Ovary (tissue), 9 donors: ENCODE measurements around the gene MYO9B. TPM values are rescaled to one million over a fixed set of nuclear protein-coding genes. Genes with fewer than 3 reads are reported as not detected.

Experiments used
- DNase-seq, 5 donors: peaks; one replicate each; pipeline ENCODE4 v3.0.0-alpha.2; 2019 to 2020
- H3K27ac ChIP-seq, 2 donors: fragments of 200-600 bp; one replicate each; pipeline versions ENCODE4 v1.5.1 to v1.8.0; 2019 to 2022
- H3K27me3 ChIP-seq: fragments of 200-600 bp; one replicate; pipeline ENCODE4 v1.8.0; 2022
- H3K36me3 ChIP-seq: fragments of 200-600 bp; sonication (generic); one replicate; pipeline ENCODE4 v1.5.1; 2019
- H3K4me1 ChIP-seq: one replicate; pipeline ENCODE4 v1.8.1; 2013; ENCODE audit warnings: mild to moderate bottlenecking, moderate library complexity; ENCODE audit not compliant: insufficient read depth
- H3K4me3 ChIP-seq: fragments of 200-600 bp; sonication (generic); one replicate; pipeline ENCODE4 v1.5.1; 2017
- H3K9me3 ChIP-seq, 2 donors: fragments of 200-600 bp in 1 of 2; sonication (generic) in 1 of 2; one replicate each; pipeline versions ENCODE4 v1.5.1 to v1.8.1; 2013 to 2019; ENCODE audit warnings: mild to moderate bottlenecking in 1 of 2, moderate library complexity in 1 of 2
- EP300 ChIP-seq: sonication (generic); formaldehyde crosslinking; IDR thresholded peaks from one replicate; pipeline ENCODE4 v1.6.1; 2017; ENCODE audit warnings: antibody characterized with exemption
- POLR2A ChIP-seq: fragments of 450-650 bp; IDR thresholded peaks from one replicate; pipeline ENCODE4 v1.6.1; 2017; ENCODE audit warnings: antibody characterized with exemption, mild to moderate bottlenecking, moderate library complexity
- WGBS, 3 donors: extraction: QIAGEN DNeasy Blood & Tissue Kit in 1 of 3; methylation state at CpG; one replicate each; pipeline versions ENCODE4 v1.1.5 to v1.1.7; 2013 to 2017; 5-methylcytosine and 5-hydroxymethylcytosine counted together
- intact Hi-C, 4 donors: fragments of 100-400 bp; cut with DNase I; formaldehyde crosslinking; loops; one replicate each; pipeline versions ENCODE4 v1.11.0 to v1.15.1; 2022 to 2023
- polyA plus RNA-seq, 2 donors: library from polyadenylated mRNA; stranded (reverse); fragments of 200-250 nt in 1 of 2; fragments of 350-450 nt in 1 of 2; fragmentation: Illumina TruSeq in 1 of 2; extraction: RNeasy Lipid Tissue Mini Kit (QIAGEN cat#74804) in 1 of 2; gene quantifications; one replicate each; pipeline ENCODE4 v1.2.3, GENCODE V29; 2013 to 2014
- total RNA-seq, 7 donors: library from RNA; depleted of rRNA in 2 of 7; stranded (reverse); fragments of >200 nt in 2 of 7; fragmentation: NEBNext Ultra II Directional in 3 of 7; extraction: Animal tissue kit (Norgen Biotek cat#: 25700) in 3 of 7; gene quantifications; one replicate each; pipeline versions ENCODE4 v1.1.0 to v1.2.4, GENCODE V29; 2016 to 2023
- TF ChIP-seq, protein P1 (sequence below), 3 donors: fragments of 450-650 bp in 2 of 3; fragments of 200-600 bp in 1 of 3; IDR thresholded peaks; one replicate each; pipeline versions ENCODE4 v1.5.1 to v1.8.0; 2016 to 2022; ENCODE audit warnings: antibody characterized with exemption in 3 of 3, mild to moderate bottlenecking in 1 of 3
- donor health status: DM: no; HTN: no; CAD: no; lungs with moderate emphysema.
- donor health status: DM: no; HTN: no; CAD: no.
- donor health status: Bipolar disorder and iron deficiency.
- donor health status: DM: yes; HTN: yes; CAD: no.
- donor health status: DM: no; HTN: no; CAD: no.
- donor health status: DM: yes; HTN: yes; CAD: no.

MYO9B gene
- total and polyA plus RNA-seq, 9 donors = 17.9 to 56.3 (median 34.1) TPM

DNA sequence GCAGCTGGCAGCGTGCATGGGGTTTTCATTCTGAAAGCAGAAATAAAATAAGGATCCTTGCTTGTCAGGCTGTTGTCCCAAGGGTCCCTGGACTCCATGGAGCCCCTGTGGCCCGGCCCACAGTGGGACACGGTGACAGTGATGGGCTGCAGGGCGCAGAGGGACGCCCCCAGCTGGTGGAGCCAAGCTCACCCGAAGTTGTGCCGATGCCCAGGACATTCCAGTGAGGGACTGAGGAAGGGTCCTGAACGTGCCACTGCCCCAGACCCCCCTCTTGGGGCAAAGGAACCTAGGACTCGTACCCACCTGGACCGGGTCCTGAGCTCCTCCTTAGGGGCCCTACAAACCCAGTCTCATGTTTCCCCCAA lies 35.0 kb downstream of the MYO9B start:
- H3K4me1 ChIP-seq = peaks cover 6% of the 10 kb centered on the region
- no peak overlapping the region for H3K4me3 ChIP-seq
- H3K27ac ChIP-seq = no peak overlapping the region
- WGBS, 3 donors = 89 to 95% (median 92%) methylated on average over 10 of the region's 10 CpGs
- intact Hi-C loops = no loop called here
- no peaks in the 10 kb centered on the region for H3K27me3 ChIP-seq
- TF ChIP-seq EP300 = no peak
- TF ChIP-seq, protein P1, sequence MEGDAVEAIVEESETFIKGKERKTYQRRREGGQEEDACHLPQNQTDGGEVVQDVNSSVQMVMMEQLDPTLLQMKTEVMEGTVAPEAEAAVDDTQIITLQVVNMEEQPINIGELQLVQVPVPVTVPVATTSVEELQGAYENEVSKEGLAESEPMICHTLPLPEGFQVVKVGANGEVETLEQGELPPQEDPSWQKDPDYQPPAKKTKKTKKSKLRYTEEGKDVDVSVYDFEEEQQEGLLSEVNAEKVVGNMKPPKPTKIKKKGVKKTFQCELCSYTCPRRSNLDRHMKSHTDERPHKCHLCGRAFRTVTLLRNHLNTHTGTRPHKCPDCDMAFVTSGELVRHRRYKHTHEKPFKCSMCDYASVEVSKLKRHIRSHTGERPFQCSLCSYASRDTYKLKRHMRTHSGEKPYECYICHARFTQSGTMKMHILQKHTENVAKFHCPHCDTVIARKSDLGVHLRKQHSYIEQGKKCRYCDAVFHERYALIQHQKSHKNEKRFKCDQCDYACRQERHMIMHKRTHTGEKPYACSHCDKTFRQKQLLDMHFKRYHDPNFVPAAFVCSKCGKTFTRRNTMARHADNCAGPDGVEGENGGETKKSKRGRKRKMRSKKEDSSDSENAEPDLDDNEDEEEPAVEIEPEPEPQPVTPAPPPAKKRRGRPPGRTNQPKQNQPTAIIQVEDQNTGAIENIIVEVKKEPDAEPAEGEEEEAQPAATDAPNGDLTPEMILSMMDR (IDR thresholded peaks at IDR 0.05) = no peak
- no peak for TF ChIP-seq POLR2A
- DNase-seq = no peak
- no peaks in the 10 kb centered on the region for H3K9me3 ChIP-seq
- no peaks in the 10 kb centered on the region for H3K36me3 ChIP-seq

DNA sequence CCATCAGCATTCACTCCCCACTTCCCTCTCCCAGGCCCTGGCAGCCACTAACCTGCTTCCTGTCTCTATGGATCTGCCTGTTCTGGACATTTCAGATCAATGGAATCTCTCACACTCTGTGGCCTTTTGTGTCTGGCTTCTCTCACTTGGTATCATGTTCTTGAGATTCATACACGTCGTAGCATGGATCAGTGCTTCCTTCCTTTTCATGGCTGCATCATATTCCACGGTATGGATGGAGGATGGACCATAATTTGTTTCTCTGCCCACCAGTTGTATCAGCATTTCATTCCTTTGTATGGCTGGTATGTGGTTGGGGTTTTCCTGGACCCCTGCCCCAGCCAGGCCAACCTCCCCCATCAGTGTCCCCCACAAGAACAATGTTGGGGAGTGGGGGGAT lies 36.2 kb downstream of the MYO9B start:
- DNase-seq = no peak
- H3K4me3 ChIP-seq = no peak overlapping the region
- H3K9me3 ChIP-seq = no peaks in the 10 kb centered on the region
- TF ChIP-seq EP300 (no peak), POLR2A (no peak)
- TF ChIP-seq, protein P1 (IDR thresholded peaks at IDR 0.05) = no peak
- intact Hi-C loops = no loop called here
- no peaks in the 10 kb centered on the region for H3K36me3 ChIP-seq
- WGBS, 3 donors = 75 to 99% (median 80%) methylated on average over 3 of the region's 3 CpGs
- H3K4me1 ChIP-seq = peaks cover 6% of the 10 kb centered on the region
- no peak overlapping the region for H3K27ac ChIP-seq
- no peaks in the 10 kb centered on the region for H3K27me3 ChIP-seq

GRCh38 chr19:17112271-17112670 lies 36.7 kb downstream of the MYO9B start:
- Histone ChIP-seq H3K36me3 (no peaks in the 10 kb centered on the region), H3K9me3 (no peaks in the 10 kb centered on the region), H3K4me3 (no peak overlapping the region), H3K27ac (no peak overlapping the region), H3K4me1 (peaks cover 6% of the 10 kb centered on the region), H3K27me3 (no peaks in the 10 kb centered on the region)
- WGBS, 3 donors = 77 to 85% (median 82%) methylated on average over 17 of the region's 17 CpGs
- DNase-seq = no peak
- intact Hi-C loops = no loop called here
- TF ChIP-seq, protein P1 (IDR thresholded peaks at IDR 0.05) = no peak
- TF ChIP-seq POLR2A (no peak), EP300 (no peak)

GRCh38 chr19:17112700-17113099 lies 37.1 kb downstream of the MYO9B start:
- no peaks in the 10 kb centered on the region for H3K36me3 ChIP-seq
- TF ChIP-seq EP300 = no peak
- TF ChIP-seq POLR2A = no peak
- TF ChIP-seq, protein P1 (IDR thresholded peaks at IDR 0.05) = no peak
- no peak overlapping the region for H3K27ac ChIP-seq
- H3K4me3 ChIP-seq = no peak overlapping the region
- H3K27me3 ChIP-seq = no peaks in the 10 kb centered on the region
- peaks cover 6% of the 10 kb centered on the region for H3K4me1 ChIP-seq
- intact Hi-C loops = no loop called here
- no peaks in the 10 kb centered on the region for H3K9me3 ChIP-seq
- WGBS, 3 donors = 87 to 89% (median 89%) methylated on average over 7 of the region's 7 CpGs
- no peak for DNase-seq
